A673 (cell line): Measurements from ENCODE around the gene ITPA.

Experiments used
- EZH2 ChIP-seq: fragments of 200-600 bp; sonication (generic); IDR thresholded peaks from 2 replicates; pipeline ENCODE4 v1.6.1; 2017; ENCODE audit warnings: borderline replicate concordance, low read depth, mild to moderate bottlenecking, mixed read lengths, antibody characterized with exemption, low read length; ENCODE audit not compliant: poor library complexity, severe bottlenecking
- TF ChIP-seq, protein P1 (sequence below): fragments of 300-800, 200-600 bp; sonication (generic); conservative IDR thresholded peaks from 2 replicates; pipeline ENCODE4 v1.5.1; 2017; ENCODE audit warnings: low read depth, mild to moderate bottlenecking, antibody characterized with exemption, low read length, moderate library complexity, mixed read lengths

DNA sequence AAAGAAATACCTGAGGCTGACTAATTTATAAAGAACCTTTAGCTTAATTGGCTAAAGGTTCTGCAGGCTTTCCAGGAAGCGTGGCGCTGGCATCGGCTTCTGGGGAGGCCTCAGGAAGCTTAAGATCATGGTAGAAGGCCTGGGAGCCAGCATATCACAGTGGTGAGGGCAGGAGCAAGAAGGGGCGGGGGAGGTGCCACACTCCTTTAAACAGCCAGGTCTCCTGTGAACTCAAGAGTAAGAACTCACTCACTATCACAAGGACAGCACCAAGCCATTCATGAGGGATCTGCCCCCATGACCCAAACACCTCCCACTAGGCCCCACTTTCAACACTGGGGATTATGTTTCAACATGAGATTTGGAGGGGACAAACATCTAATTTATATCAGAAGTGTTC lies 64.1 kb downstream of the ITPA start:
- TF ChIP-seq, protein P1, sequence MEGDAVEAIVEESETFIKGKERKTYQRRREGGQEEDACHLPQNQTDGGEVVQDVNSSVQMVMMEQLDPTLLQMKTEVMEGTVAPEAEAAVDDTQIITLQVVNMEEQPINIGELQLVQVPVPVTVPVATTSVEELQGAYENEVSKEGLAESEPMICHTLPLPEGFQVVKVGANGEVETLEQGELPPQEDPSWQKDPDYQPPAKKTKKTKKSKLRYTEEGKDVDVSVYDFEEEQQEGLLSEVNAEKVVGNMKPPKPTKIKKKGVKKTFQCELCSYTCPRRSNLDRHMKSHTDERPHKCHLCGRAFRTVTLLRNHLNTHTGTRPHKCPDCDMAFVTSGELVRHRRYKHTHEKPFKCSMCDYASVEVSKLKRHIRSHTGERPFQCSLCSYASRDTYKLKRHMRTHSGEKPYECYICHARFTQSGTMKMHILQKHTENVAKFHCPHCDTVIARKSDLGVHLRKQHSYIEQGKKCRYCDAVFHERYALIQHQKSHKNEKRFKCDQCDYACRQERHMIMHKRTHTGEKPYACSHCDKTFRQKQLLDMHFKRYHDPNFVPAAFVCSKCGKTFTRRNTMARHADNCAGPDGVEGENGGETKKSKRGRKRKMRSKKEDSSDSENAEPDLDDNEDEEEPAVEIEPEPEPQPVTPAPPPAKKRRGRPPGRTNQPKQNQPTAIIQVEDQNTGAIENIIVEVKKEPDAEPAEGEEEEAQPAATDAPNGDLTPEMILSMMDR = no peak
- no peak for TF ChIP-seq EZH2
